SK-N-SH (cell line): ENCODE measurements around the gene KCNJ4. TPM values are rescaled to one million over a fixed set of nuclear protein-coding genes. Genes with fewer than 3 reads are reported as not detected.

ENCODE experiments used
- CTCF ChIA-PET: fragments of 300-600, 350-600 bp; formaldehyde crosslinking; extraction: SDS; loops from one replicate; lab custom pipeline; 2021; lab: Yijun Ruan, JAX
- POLR2A ChIA-PET: fragments of 350-600 bp; sonication (Branson Sonifier 250); formaldehyde crosslinking; extraction: SDS; loops from one replicate; lab custom pipeline; 2020; ENCODE audit warnings: antibody characterized with exemption, inconsistent platforms; lab: Yijun Ruan, JAX
- DNase-seq: peaks from one replicate; pipeline ENCODE4 v3.0.0; 2012
- H2AFZ ChIP-seq: fragments of 200-600 bp; sonication (generic); 2 replicates; pipeline ENCODE4 v1.8.1; 2016; ENCODE audit warnings: antibody characterized with exemption, mild to moderate bottlenecking, low read depth
- H3F3A ChIP-seq: fragments of 200-600 bp; sonication (generic); replicated peaks from 2 replicates; pipeline ENCODE3; 2016; ENCODE audit warnings: antibody characterized with exemption, mild to moderate bottlenecking; ENCODE audit not compliant: insufficient read depth
- H3K27ac ChIP-seq, 2 experiments: fragments of 200-500 bp in 1 of 2; fragments of 200-600 bp in 1 of 2; sonication (Bioruptor generic) in 1 of 2; sonication (generic), shearing (Covaris generic) in 1 of 2; 2 replicates each; pipeline versions ENCODE4 v1.5.1 to v1.6.1; 2014 to 2016; ENCODE audit warnings: low read depth in 2 of 2, inconsistent platforms in 1 of 2, low read length in 1 of 2, mild to moderate bottlenecking in 1 of 2, mixed read lengths in 1 of 2
- H3K27me3 ChIP-seq: fragments of 200-600 bp; sonication (generic), shearing (Covaris generic); 2 replicates; pipeline ENCODE4 v1.6.1; 2016; ENCODE audit warnings: mixed run types; ENCODE audit not compliant: insufficient read depth
- H3K36me3 ChIP-seq, 2 experiments: fragments of 200-500 bp in 1 of 2; fragments of 200-600 bp in 1 of 2; sonication (Bioruptor generic) in 1 of 2; sonication (generic) in 1 of 2; replicated peaks in 1 of 2; 2 replicates each; pipeline versions ENCODE3 to v1.5.1; 2014 to 2016; ENCODE audit warnings: low read length in 1 of 2, mild to moderate bottlenecking in 1 of 2; ENCODE audit not compliant: insufficient read depth in 2 of 2, control insufficient read depth in 1 of 2
- H3K4me1 ChIP-seq, 2 experiments: fragments of 200-500 bp in 1 of 2; fragments of 200-600 bp in 1 of 2; sonication (Bioruptor generic) in 1 of 2; sonication (generic), shearing (Covaris generic) in 1 of 2; 2 replicates each; pipeline versions ENCODE4 v1.5.1 to v1.6.1; 2014 to 2016; ENCODE audit warnings: low read depth in 1 of 2, low read length in 1 of 2, mixed run types in 1 of 2; ENCODE audit not compliant: insufficient read depth in 2 of 2, control insufficient read depth in 1 of 2
- H3K4me2 ChIP-seq: fragments of 200-600 bp; sonication (generic), shearing (Covaris generic); 2 replicates; pipeline ENCODE4 v1.6.1; 2017; ENCODE audit warnings: mixed run types
- H3K4me3 ChIP-seq, 2 experiments: fragments of 200-500 bp in 1 of 2; fragments of 200-600 bp in 1 of 2; sonication (Bioruptor generic) in 1 of 2; sonication (generic), shearing (Covaris generic) in 1 of 2; 2 replicates each; pipeline versions ENCODE4 v1.5.1 to v1.8.1; 2014 to 2016; ENCODE audit warnings: low read depth in 2 of 2, inconsistent platforms in 1 of 2, low read length in 1 of 2, mild to moderate bottlenecking in 1 of 2, mixed read lengths in 1 of 2, moderate library complexity in 1 of 2
- H3K79me2 ChIP-seq: fragments of 200-600 bp; sonication (generic); 2 replicates; pipeline ENCODE4 v1.8.1; 2017; ENCODE audit warnings: mild to moderate bottlenecking; ENCODE audit not compliant: insufficient read depth
- H3K9ac ChIP-seq: fragments of 200-600 bp; sonication (generic); 2 replicates; pipeline ENCODE4 v1.6.1; 2017; ENCODE audit warnings: mixed run types
- H3K9me2 ChIP-seq: fragments of 200-600 bp; sonication (generic); 2 replicates; pipeline ENCODE4 v1.6.1; 2017; ENCODE audit warnings: mixed run types
- H3K9me3 ChIP-seq: fragments of 200-600 bp; sonication (generic); 2 replicates; pipeline ENCODE4 v1.6.1; 2017; ENCODE audit warnings: mixed run types, mild to moderate bottlenecking, moderate library complexity
- H4K20me1 ChIP-seq: fragments of 200-600 bp; sonication (generic); 2 replicates; pipeline ENCODE4 v1.6.1; 2017; ENCODE audit warnings: mild to moderate bottlenecking, mixed run types; ENCODE audit not compliant: insufficient read depth
- CHD2 ChIP-seq: fragments of 150-350 bp; IDR thresholded peaks from 2 replicates; pipeline ENCODE4 v1.6.1; 2018; ENCODE audit warnings: low read length; ENCODE audit not compliant: partially characterized antibody
- EP300 ChIP-seq, 2 experiments: IDR thresholded peaks; 2 replicates each; pipeline versions ENCODE4 v1.4.0 to v1.6.1; 2012; ENCODE audit warnings: borderline replicate concordance in 1 of 2, low read depth in 1 of 2, low read length in 1 of 2
- FOSL2 ChIP-seq: IDR thresholded peaks from 2 replicates; pipeline ENCODE4 v1.4.0; 2012; ENCODE audit warnings: low read depth, mild to moderate bottlenecking, moderate library complexity, borderline replicate concordance
- FOXJ3 ChIP-seq: sonication (generic); formaldehyde crosslinking; IDR thresholded peaks from 2 replicates; pipeline ENCODE4 v1.5.1; 2020; ENCODE audit warnings: mild to moderate bottlenecking, missing genetic modification reagents
- FOXM1 ChIP-seq: IDR thresholded peaks from 2 replicates; pipeline ENCODE4 v1.4.0; 2012; ENCODE audit warnings: low read depth, mild to moderate bottlenecking
- GABPA ChIP-seq: IDR thresholded peaks from 2 replicates; pipeline ENCODE4 v1.4.0; 2012; ENCODE audit warnings: low read depth, mild to moderate bottlenecking
- MEF2A ChIP-seq: IDR thresholded peaks from 2 replicates; pipeline ENCODE4 v1.4.0; 2012; ENCODE audit warnings: low read depth, borderline replicate concordance
- MXI1 ChIP-seq: IDR thresholded peaks from 2 replicates; pipeline ENCODE4 v1.6.1; 2012; ENCODE audit warnings: mild to moderate bottlenecking, low read depth, low read length, improper control_type of control experiment
- RAD21 ChIP-seq: IDR thresholded peaks from 2 replicates; pipeline ENCODE4 v1.6.1; 2012; ENCODE audit warnings: mild to moderate bottlenecking, low read length
- RCOR1 ChIP-seq: fragments of 150-350 bp; IDR thresholded peaks from 2 replicates; pipeline ENCODE4 v1.6.1; 2017; ENCODE audit warnings: antibody characterized with exemption, low read length
- SMC3 ChIP-seq: IDR thresholded peaks from 2 replicates; pipeline ENCODE4 v1.6.1; 2012; ENCODE audit warnings: low read depth, low read length, improper control_type of control experiment
- TAF1 ChIP-seq: IDR thresholded peaks from 2 replicates; pipeline ENCODE4 v1.6.1; 2012; ENCODE audit warnings: low read depth, mild to moderate bottlenecking, low read length, moderate library complexity, borderline replicate concordance
- TEAD4 ChIP-seq: IDR thresholded peaks from 2 replicates; pipeline ENCODE4 v1.4.0; 2012; ENCODE audit warnings: mild to moderate bottlenecking, borderline replicate concordance; ENCODE audit not compliant: insufficient read depth
- WGBS: methylation state at CpG from one replicate; pipeline ENCODE4 v1.1.6; 2017; ENCODE audit warnings: low lambda C conversion rate; 5-methylcytosine and 5-hydroxymethylcytosine counted together
- polyA plus RNA-seq, 3 experiments: library from polyadenylated mRNA; depleted of rRNA; stranded (reverse); fragments of >200 nt; gene quantifications; 2 replicates each; pipeline ENCODE4 v1.2.3, GENCODE V29; 2012
- TF ChIP-seq, protein P1 (sequence below): IDR thresholded peaks from 2 replicates; pipeline ENCODE4 v1.4.0; 2012; ENCODE audit warnings: low read depth, borderline replicate concordance
- TF ChIP-seq, protein P2 (sequence below): fragments of 200-600 bp; sonication (generic); IDR thresholded peaks from 2 replicates; pipeline ENCODE4 v1.6.1; 2017; ENCODE audit warnings: antibody characterized with exemption, mild to moderate bottlenecking, moderate library complexity
- TF ChIP-seq, protein P3 (sequence below): IDR thresholded peaks from 2 replicates; pipeline ENCODE4; 2012
- TF ChIP-seq, protein P4 (sequence below): fragments of 150-350 bp; IDR thresholded peaks from 2 replicates; pipeline ENCODE4 v1.6.1; 2016; ENCODE audit warnings: mild to moderate bottlenecking, low read depth, low read length
- TF ChIP-seq, protein P5 (sequence below): IDR thresholded peaks from 2 replicates; pipeline ENCODE4 v1.6.1; 2012; ENCODE audit warnings: mild to moderate bottlenecking, low read depth, low read length, moderate library complexity

Gene KCNJ4
- polyA plus RNA-seq, 1 of the 3 experiments (the other 2 are of a cell fraction), result not detected

DNA sequence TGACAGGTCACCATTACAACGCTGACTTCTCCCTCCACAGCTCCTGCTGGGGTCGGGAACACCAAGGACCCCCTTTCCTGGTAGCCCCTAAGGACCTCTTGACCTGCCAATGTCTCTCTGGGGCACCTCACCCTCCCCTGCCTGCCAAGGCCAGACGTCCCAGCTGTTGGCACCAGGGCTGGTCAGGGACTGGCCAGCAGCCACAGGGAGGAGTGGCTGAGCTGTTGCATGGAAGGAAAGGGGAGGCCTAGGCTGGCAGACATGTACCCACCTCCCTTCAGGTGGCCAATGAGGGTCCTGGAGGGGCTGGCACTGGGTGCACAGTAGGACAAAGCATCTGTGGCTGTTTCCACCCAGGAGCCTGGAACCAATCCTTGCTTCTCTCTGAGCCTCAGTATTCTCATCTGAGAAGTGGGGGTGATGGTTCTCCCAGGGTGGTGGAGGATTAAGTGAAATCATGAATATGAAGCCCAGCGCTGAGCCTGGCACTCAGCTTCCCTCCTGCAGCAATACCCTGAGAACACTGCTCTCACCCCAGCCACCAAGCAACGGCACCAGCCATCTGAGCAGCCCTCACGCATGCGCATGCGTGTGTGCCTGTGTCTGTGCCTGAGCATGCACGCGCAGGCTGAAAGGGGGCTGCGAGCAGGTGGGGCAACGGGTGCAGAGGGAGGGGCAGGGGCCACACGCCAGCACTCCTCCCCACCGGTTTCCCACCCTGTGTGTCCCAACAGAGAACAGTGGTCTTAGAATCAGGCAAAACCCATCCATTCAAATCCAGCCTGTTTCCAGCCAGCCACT, 5.9 kb downstream of the KCNJ4 start (continued):
- TF ChIP-seq, protein P1, sequence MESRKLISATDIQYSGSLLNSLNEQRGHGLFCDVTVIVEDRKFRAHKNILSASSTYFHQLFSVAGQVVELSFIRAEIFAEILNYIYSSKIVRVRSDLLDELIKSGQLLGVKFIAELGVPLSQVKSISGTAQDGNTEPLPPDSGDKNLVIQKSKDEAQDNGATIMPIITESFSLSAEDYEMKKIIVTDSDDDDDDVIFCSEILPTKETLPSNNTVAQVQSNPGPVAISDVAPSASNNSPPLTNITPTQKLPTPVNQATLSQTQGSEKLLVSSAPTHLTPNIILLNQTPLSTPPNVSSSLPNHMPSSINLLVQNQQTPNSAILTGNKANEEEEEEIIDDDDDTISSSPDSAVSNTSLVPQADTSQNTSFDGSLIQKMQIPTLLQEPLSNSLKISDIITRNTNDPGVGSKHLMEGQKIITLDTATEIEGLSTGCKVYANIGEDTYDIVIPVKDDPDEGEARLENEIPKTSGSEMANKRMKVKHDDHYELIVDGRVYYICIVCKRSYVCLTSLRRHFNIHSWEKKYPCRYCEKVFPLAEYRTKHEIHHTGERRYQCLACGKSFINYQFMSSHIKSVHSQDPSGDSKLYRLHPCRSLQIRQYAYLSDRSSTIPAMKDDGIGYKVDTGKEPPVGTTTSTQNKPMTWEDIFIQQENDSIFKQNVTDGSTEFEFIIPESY, result no peak
- no peak for TF ChIP-seq MXI1

DNA sequence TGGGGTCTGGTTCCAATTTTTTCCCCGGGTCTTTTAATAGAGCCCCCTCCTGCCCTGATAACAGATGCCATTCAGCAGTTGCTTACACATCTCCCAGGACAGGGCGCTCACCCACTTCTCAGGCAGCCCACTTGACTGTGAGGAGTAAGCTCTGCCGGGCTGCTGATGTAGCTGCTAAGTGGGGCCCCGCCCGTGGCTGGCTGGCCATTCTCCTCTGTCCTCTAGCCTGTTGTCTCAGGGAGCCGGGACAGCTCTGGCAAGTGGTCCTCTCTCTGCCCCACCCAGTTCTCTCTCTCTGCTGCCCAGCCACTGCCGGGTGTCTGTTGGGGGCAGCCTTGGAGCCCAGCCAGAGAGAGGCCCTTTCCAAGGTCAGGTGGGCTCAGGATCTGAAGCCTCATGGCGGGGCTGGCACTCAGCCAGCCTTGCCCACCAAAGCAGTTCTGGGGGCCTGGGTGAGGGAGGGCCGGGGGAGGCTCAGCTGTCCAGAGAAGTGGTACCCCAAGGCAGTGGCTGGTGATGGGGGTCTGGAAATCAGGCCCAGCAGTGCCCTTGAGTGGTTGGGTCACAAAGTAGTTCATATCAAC, 8.9 kb downstream of the KCNJ4 start:
- POLR2A ChIA-PET, result no interaction called here
- H3K27me3 ChIP-seq, result no peaks in the 10 kb centered on the region
- TF ChIP-seq, protein P2, sequence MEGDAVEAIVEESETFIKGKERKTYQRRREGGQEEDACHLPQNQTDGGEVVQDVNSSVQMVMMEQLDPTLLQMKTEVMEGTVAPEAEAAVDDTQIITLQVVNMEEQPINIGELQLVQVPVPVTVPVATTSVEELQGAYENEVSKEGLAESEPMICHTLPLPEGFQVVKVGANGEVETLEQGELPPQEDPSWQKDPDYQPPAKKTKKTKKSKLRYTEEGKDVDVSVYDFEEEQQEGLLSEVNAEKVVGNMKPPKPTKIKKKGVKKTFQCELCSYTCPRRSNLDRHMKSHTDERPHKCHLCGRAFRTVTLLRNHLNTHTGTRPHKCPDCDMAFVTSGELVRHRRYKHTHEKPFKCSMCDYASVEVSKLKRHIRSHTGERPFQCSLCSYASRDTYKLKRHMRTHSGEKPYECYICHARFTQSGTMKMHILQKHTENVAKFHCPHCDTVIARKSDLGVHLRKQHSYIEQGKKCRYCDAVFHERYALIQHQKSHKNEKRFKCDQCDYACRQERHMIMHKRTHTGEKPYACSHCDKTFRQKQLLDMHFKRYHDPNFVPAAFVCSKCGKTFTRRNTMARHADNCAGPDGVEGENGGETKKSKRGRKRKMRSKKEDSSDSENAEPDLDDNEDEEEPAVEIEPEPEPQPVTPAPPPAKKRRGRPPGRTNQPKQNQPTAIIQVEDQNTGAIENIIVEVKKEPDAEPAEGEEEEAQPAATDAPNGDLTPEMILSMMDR, result no peak
- no peak for TF ChIP-seq TEAD4
- no peak for TF ChIP-seq SMC3
- no peak for TF ChIP-seq EP300 (IDR thresholded peaks at IDR 0.05; ENCODE audit: borderline replicate concordance in 1 of 2, low read depth in 1 of 2, low read length in 1 of 2)
- TF ChIP-seq CHD2, result no peak
- no peak for TF ChIP-seq FOXM1
- TF ChIP-seq RCOR1, result no peak
- TF ChIP-seq, protein P3, sequence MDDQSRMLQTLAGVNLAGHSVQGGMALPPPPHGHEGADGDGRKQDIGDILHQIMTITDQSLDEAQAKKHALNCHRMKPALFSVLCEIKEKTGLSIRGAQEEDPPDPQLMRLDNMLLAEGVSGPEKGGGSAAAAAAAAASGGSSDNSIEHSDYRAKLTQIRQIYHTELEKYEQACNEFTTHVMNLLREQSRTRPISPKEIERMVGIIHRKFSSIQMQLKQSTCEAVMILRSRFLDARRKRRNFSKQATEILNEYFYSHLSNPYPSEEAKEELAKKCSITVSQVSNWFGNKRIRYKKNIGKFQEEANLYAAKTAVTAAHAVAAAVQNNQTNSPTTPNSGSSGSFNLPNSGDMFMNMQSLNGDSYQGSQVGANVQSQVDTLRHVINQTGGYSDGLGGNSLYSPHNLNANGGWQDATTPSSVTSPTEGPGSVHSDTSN, result no peak
- TF ChIP-seq, protein P4, sequence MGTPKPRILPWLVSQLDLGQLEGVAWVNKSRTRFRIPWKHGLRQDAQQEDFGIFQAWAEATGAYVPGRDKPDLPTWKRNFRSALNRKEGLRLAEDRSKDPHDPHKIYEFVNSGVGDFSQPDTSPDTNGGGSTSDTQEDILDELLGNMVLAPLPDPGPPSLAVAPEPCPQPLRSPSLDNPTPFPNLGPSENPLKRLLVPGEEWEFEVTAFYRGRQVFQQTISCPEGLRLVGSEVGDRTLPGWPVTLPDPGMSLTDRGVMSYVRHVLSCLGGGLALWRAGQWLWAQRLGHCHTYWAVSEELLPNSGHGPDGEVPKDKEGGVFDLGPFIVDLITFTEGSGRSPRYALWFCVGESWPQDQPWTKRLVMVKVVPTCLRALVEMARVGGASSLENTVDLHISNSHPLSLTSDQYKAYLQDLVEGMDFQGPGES, result no peak
- TF ChIP-seq GABPA, result no peak
- TF ChIP-seq, protein P5, sequence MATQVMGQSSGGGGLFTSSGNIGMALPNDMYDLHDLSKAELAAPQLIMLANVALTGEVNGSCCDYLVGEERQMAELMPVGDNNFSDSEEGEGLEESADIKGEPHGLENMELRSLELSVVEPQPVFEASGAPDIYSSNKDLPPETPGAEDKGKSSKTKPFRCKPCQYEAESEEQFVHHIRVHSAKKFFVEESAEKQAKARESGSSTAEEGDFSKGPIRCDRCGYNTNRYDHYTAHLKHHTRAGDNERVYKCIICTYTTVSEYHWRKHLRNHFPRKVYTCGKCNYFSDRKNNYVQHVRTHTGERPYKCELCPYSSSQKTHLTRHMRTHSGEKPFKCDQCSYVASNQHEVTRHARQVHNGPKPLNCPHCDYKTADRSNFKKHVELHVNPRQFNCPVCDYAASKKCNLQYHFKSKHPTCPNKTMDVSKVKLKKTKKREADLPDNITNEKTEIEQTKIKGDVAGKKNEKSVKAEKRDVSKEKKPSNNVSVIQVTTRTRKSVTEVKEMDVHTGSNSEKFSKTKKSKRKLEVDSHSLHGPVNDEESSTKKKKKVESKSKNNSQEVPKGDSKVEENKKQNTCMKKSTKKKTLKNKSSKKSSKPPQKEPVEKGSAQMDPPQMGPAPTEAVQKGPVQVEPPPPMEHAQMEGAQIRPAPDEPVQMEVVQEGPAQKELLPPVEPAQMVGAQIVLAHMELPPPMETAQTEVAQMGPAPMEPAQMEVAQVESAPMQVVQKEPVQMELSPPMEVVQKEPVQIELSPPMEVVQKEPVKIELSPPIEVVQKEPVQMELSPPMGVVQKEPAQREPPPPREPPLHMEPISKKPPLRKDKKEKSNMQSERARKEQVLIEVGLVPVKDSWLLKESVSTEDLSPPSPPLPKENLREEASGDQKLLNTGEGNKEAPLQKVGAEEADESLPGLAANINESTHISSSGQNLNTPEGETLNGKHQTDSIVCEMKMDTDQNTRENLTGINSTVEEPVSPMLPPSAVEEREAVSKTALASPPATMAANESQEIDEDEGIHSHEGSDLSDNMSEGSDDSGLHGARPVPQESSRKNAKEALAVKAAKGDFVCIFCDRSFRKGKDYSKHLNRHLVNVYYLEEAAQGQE, result no peak
- TF ChIP-seq FOSL2, result no peak
- no peak for TF ChIP-seq RAD21
- TF ChIP-seq TAF1, result no peak
- no peak for TF ChIP-seq MEF2A
- TF ChIP-seq FOXJ3 (CRISPR knock-in tag), result no peak
- no peak overlapping the region for H3K4me2 ChIP-seq
- H4K20me1 ChIP-seq, result no peaks in the 10 kb centered on the region
- no peak overlapping the region for H3K9ac ChIP-seq
- WGBS, result no CpG with 5 or more reads among the region's 9 CpGs
- H3K27ac ChIP-seq, result no peak overlapping the region
- H3K4me1 ChIP-seq, result no peaks in the 10 kb centered on the region
- H3K36me3 ChIP-seq, result no peaks in the 10 kb centered on the region
- no peaks in the 10 kb centered on the region for H3K79me2 ChIP-seq
- no peak overlapping the region for H2AFZ ChIP-seq
- no peak for DNase-seq
- CTCF ChIA-PET, result no interaction called here
- no peaks in the 10 kb centered on the region for H3K9me2 ChIP-seq
- no peaks in the 10 kb centered on the region for H3F3A ChIP-seq
- no peak overlapping the region for H3K4me3 ChIP-seq
- H3K9me3 ChIP-seq, result no peaks in the 10 kb centered on the region
